ENCODE data around the gene SLC30A5. TPM values are rescaled to one million over a fixed set of nuclear protein-coding genes. Genes with fewer than 3 reads are reported as not detected.
"Not testable (repeated sequence)": the region's sequence is repeated elsewhere in the genome, so short reads cannot be mapped to it uniquely, and the experiment has no call there.

SLC30A5 gene
- total and polyA plus RNA-seq, 8 donors: 56.0 to 87.2 (median 75.5) TPM

GRCh38 chr5:69136293-69136692, 42.5 kb downstream of the SLC30A5 start:
- DNase-seq (no peak), ATAC-seq (no peak)
- intact Hi-C loops (cut with DNase I): no loop called here
- TF ChIP-seq, protein P1, sequence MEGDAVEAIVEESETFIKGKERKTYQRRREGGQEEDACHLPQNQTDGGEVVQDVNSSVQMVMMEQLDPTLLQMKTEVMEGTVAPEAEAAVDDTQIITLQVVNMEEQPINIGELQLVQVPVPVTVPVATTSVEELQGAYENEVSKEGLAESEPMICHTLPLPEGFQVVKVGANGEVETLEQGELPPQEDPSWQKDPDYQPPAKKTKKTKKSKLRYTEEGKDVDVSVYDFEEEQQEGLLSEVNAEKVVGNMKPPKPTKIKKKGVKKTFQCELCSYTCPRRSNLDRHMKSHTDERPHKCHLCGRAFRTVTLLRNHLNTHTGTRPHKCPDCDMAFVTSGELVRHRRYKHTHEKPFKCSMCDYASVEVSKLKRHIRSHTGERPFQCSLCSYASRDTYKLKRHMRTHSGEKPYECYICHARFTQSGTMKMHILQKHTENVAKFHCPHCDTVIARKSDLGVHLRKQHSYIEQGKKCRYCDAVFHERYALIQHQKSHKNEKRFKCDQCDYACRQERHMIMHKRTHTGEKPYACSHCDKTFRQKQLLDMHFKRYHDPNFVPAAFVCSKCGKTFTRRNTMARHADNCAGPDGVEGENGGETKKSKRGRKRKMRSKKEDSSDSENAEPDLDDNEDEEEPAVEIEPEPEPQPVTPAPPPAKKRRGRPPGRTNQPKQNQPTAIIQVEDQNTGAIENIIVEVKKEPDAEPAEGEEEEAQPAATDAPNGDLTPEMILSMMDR (IDR thresholded peaks at IDR 0.05): no peak
- Histone ChIP-seq H3K27ac (no peak overlapping the region), H3K9me3 (peaks cover 0 to 9% of the 10 kb centered on the region in 2 donors), H3K4me1 (no peaks in the 10 kb centered on the region), H3K27me3 (no peaks in the 10 kb centered on the region), H3K36me3 (peaks cover 0 to 29% of the 10 kb centered on the region in 2 donors), H3K4me3 (no peak overlapping the region)

DNA sequence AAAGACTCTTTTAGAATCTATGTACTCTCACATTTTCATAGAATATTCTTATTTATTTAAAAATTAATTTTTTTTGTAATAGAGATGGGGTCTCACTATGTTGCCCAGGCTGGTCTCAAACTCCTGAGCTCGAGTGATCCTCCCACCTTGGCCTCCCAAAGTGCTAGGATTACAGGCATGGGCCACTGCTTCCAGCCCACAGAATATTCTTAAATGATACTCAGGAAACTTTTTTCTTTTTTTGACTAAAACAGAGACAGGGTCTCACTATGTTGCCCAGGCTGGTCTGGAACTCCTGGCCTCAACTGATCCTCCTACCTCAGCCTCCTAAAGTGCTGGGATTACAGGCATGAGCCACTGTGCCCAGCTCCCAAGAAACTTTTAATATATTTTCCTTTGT, 43.4 kb downstream of the SLC30A5 start:
- H3K9me3 ChIP-seq; H3K4me3 ChIP-seq; H3K4me1 ChIP-seq; intact Hi-C loops (cut with DNase I); H3K27me3 ChIP-seq; ATAC-seq; H3K27ac ChIP-seq; DNase-seq: not testable (repeated sequence)
- peaks cover 0 to 22% of the 10 kb centered on the region in 2 donors for H3K36me3 ChIP-seq

- no peak for ATAC-seq
- TF ChIP-seq, protein P1 (IDR thresholded peaks at IDR 0.05): no peak
- intact Hi-C loops (cut with DNase I): no loop called here
Observed at GRCh38 chr5:69137807-69138206, 44.0 kb downstream of the SLC30A5 start.

GRCh38 chr5:69138766-69139165, 45.0 kb downstream of the SLC30A5 start:
- no peaks in the 10 kb centered on the region for H3K27me3 ChIP-seq
- peaks cover 0 to 8% of the 10 kb centered on the region in 2 donors for H3K36me3 ChIP-seq
- intact Hi-C loops (cut with DNase I): no loop called here
- no peaks in the 10 kb centered on the region for H3K4me1 ChIP-seq
- ATAC-seq (no peak), DNase-seq (no peak)
- H3K27ac ChIP-seq: no peak overlapping the region
- peaks cover 0 to 9% of the 10 kb centered on the region in 2 donors for H3K9me3 ChIP-seq
- TF ChIP-seq, protein P1 (IDR thresholded peaks at IDR 0.05): no peak
- no peak overlapping the region for H3K4me3 ChIP-seq

More at GRCh38 chr5:69137807-69138206, 44.0 kb downstream of the SLC30A5 start:
- Histone ChIP-seq H3K9me3 (peaks cover 0 to 9% of the 10 kb centered on the region in 2 donors), H3K27me3 (no peaks in the 10 kb centered on the region), H3K36me3 (peaks cover 0 to 17% of the 10 kb centered on the region in 2 donors), H3K4me1 (no peaks in the 10 kb centered on the region), H3K4me3 (no peak overlapping the region), H3K27ac (no peak overlapping the region)
- DNase-seq: no peak

- intact Hi-C loops (cut with DNase I); ATAC-seq; DNase-seq; H3K4me1 ChIP-seq; H3K27ac ChIP-seq; H3K27me3 ChIP-seq; H3K4me3 ChIP-seq; H3K9me3 ChIP-seq; H3K36me3 ChIP-seq: not testable (repeated sequence)
Observed at GRCh38 chr5:69140239-69140638, 46.4 kb downstream of the SLC30A5 start.

DNA sequence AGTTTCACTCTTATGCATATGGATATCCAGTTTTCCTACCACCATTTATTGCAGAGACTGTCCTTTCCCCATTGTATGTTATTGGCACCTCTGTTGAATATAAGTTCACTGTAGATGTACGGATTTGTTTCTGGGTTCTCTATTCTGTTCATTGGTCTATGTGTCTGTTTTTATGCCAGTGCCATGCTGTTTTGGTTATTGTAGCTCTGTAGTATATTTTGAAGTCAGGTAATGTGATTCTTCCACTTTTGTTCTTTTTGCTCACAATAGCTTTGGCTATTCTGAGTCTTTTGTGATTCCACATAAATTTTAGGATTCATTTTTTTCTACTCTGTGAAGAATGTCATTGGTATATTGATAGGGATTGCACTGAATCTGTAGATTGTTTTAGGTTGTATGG, 47.0 kb downstream of the SLC30A5 start:
- Histone ChIP-seq H3K9me3 (peaks cover 0 to 9% of the 10 kb centered on the region in 2 donors), H3K27me3 (no peaks in the 10 kb centered on the region), H3K4me1 (no peaks in the 10 kb centered on the region), H3K27ac (no peak overlapping the region), H3K4me3 (no peak overlapping the region), H3K36me3 (no peaks in the 10 kb centered on the region)
- no peak for DNase-seq
- TF ChIP-seq, protein P1 (IDR thresholded peaks at IDR 0.05): no peak
- ATAC-seq: no peak
- intact Hi-C loops (cut with DNase I): no loop called here

- ATAC-seq; H3K27ac ChIP-seq; intact Hi-C loops (cut with DNase I); H3K27me3 ChIP-seq; H3K4me3 ChIP-seq; DNase-seq; H3K36me3 ChIP-seq; H3K4me1 ChIP-seq; H3K9me3 ChIP-seq: not testable (repeated sequence)
Observed at GRCh38 chr5:69148576-69148975, 54.8 kb downstream of the SLC30A5 start.

Measured in left lung (tissue), 10 donors.